ENCODE results near the gene CAPS.

DNA sequence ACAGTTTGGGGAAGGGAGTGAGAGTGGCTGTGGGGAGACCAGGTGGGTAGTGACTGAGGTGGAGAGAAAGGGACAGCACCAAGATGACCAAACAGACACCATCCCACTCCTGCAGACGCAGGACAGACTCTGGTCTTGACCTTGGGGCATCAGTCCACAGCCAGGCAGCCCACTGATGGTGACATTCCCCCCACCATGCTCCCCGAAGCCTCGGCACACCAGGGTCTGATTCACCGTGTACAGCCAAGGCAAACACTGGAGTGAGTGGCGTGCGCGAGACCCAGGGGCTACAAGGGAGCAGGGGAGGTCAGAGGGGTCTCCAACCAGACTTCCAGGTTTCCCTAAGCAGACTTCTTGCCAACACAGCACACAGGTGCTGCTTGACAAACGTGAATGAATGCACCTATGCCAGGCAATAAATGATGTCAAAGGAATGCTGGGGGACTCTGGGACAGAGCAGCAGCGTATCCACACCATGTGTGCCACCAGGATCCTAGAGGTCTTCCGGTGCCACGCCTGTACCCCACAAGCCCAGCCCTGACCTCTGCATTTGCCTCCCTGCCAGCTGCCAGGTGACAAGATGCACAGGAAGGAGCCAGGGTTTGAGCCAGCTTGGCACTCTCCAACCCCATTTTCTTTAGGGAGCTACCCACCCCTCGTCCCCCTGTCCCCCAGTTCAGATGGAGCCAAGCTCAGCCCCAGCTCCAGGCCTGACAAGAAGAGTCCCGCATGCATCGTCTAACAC lies 45.4 kb downstream of the CAPS start:
- no peak for TF ChIP-seq POLR2A (IDR thresholded peaks at IDR 0.05)
- TF ChIP-seq, protein P1, sequence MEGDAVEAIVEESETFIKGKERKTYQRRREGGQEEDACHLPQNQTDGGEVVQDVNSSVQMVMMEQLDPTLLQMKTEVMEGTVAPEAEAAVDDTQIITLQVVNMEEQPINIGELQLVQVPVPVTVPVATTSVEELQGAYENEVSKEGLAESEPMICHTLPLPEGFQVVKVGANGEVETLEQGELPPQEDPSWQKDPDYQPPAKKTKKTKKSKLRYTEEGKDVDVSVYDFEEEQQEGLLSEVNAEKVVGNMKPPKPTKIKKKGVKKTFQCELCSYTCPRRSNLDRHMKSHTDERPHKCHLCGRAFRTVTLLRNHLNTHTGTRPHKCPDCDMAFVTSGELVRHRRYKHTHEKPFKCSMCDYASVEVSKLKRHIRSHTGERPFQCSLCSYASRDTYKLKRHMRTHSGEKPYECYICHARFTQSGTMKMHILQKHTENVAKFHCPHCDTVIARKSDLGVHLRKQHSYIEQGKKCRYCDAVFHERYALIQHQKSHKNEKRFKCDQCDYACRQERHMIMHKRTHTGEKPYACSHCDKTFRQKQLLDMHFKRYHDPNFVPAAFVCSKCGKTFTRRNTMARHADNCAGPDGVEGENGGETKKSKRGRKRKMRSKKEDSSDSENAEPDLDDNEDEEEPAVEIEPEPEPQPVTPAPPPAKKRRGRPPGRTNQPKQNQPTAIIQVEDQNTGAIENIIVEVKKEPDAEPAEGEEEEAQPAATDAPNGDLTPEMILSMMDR (IDR thresholded peaks at IDR 0.05 in 8 of 11, conservative IDR thresholded peaks at IDR 0.05 in 3 of 11), result no peak
